ENCODE data around the gene NUP153.
"Not testable (repeated sequence)": the region's sequence is repeated elsewhere in the genome, so short reads cannot be mapped to it uniquely, and the experiment has no call there.

GRCh38 chr6:17744757-17745308 lies 38.1 kb upstream of the NUP153 start:
- not testable (repeated sequence) for TF ChIP-seq POLR2A, POLR2AphosphoS5 (IDR thresholded peaks at IDR 0.05; ENCODE audit: low read depth, low read length)

All from GM12892 (cell line).